Aorta (tissue), 5 donors: ENCODE data around the gene LGR5. TPM values are rescaled to one million over a fixed set of nuclear protein-coding genes. Genes with fewer than 3 reads are reported as not detected.
"Not testable (repeated sequence)": the region's sequence is repeated elsewhere in the genome, so short reads cannot be mapped to it uniquely, and the experiment has no call there.

Experiments
- ATAC-seq: fragments of 200-7000 bp; cut with Tn5 transposase; one replicate; pipeline ENCODE4 v1.9.1; 2022; ENCODE audit warnings: moderate library complexity; ENCODE audit not compliant: low FRiP score
- DNase-seq, 2 donors: peaks; one replicate each; pipeline ENCODE4 v3.0.0-alpha.2; 2020
- H3K27ac ChIP-seq, 2 donors: one replicate each; pipeline ENCODE4 v1.5.1; 2013; ENCODE audit warnings: low read length in 2 of 2, mild to moderate bottlenecking in 2 of 2, moderate library complexity in 2 of 2, control low read depth in 1 of 2, inconsistent platforms in 1 of 2, low read depth in 1 of 2
- H3K27me3 ChIP-seq, 2 donors: one replicate each; pipeline ENCODE4 v1.6.1; 2013; ENCODE audit warnings: control low read depth in 1 of 2, low read length in 1 of 2, mild to moderate bottlenecking in 1 of 2, moderate library complexity in 1 of 2; ENCODE audit not compliant: insufficient read depth in 2 of 2, control insufficient read depth in 1 of 2
- H3K36me3 ChIP-seq, 2 donors: one replicate each; pipeline ENCODE4 v1.6.1; 2013; ENCODE audit warnings: control low read depth in 1 of 2, low read length in 1 of 2, mild to moderate bottlenecking in 1 of 2; ENCODE audit not compliant: insufficient read depth in 2 of 2, control insufficient read depth in 1 of 2
- H3K4me1 ChIP-seq, 2 donors: one replicate each; pipeline ENCODE4 v1.6.1; 2013; ENCODE audit warnings: low read length in 2 of 2, control low read depth in 1 of 2, mild to moderate bottlenecking in 1 of 2, moderate library complexity in 1 of 2; ENCODE audit not compliant: insufficient read depth in 2 of 2, control insufficient read depth in 1 of 2
- H3K4me3 ChIP-seq, 2 donors: one replicate each; pipeline ENCODE4 v1.5.1; 2013; ENCODE audit warnings: low read length in 2 of 2, control low read depth in 1 of 2, mild to moderate bottlenecking in 1 of 2
- H3K9me3 ChIP-seq: one replicate; pipeline ENCODE4 v1.6.1; 2013; ENCODE audit warnings: mild to moderate bottlenecking, low read length; ENCODE audit not compliant: control insufficient read depth
- WGBS, 2 donors: extraction: QIAGEN DNeasy Blood & Tissue Kit; methylation state at CpG; one replicate each; pipeline ENCODE4 v1.1.7; 2013; 5-methylcytosine and 5-hydroxymethylcytosine counted together
- intact Hi-C, 2 donors: fragments of 100-400 bp; cut with DNase I; formaldehyde crosslinking; loops; one replicate each; pipeline versions ENCODE4 v1.14.2 to v1.15.0; 2022
- polyA plus RNA-seq, 2 donors: library from polyadenylated mRNA; stranded (reverse); fragments of 200-250 nt; gene quantifications; one replicate each; pipeline ENCODE4 v1.2.3, GENCODE V29; 2013
- total RNA-seq, 2 donors: library from RNA; stranded (reverse); fragmentation: NEBNext Ultra II Directional; extraction: Animal tissue kit (Norgen Biotek cat#: 25700); gene quantifications; one replicate each; pipeline ENCODE4 v1.2.1, GENCODE V29; 2021
- donor health status: healthy with polysubstance abuse.
- donor health status: Bipolar disorder and iron deficiency.
- donor health status: DM: no; HTN: no; CAD: no.
- donor health status: DM: no; HTN: no; CAD: no.
- donor health status: DM: yes; HTN: yes; CAD: no.

The LGR5 gene
- total and polyA plus RNA-seq, 4 donors, result 0.10 to 1.6 (median 0.57) TPM

DNA sequence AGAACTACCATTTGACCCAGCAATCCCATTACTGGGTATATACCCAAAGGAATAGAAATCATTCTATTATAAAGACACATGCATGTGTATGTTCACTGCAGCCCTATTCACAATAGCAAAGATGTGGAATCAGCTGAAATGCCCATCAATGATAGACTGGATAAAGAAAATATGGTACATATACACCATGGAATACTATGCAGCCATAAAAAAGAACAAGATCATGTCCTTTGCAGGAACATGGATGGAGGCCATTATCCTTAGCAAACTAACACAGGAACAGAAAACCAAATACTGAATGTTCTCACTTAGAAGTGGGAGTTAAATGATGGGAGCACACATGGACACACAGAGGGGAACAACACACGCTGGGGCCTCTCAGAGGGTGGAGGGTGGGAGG is 116.2 kb downstream of the LGR5 start:
- not testable (repeated sequence) for H3K27ac ChIP-seq, H3K36me3 ChIP-seq, H3K4me3 ChIP-seq, H3K27me3 ChIP-seq, DNase-seq, ATAC-seq, H3K9me3 ChIP-seq, H3K4me1 ChIP-seq
- 97 to 100% methylated on average over 1 of the region's 1 CpG for WGBS, 2 donors
- intact Hi-C loops, result loop anchor here in 1 of 2 donors (10.0 kb wide), 1 partner anchor 141 kb away; no protein-coding TSS in a partner anchor

DNA sequence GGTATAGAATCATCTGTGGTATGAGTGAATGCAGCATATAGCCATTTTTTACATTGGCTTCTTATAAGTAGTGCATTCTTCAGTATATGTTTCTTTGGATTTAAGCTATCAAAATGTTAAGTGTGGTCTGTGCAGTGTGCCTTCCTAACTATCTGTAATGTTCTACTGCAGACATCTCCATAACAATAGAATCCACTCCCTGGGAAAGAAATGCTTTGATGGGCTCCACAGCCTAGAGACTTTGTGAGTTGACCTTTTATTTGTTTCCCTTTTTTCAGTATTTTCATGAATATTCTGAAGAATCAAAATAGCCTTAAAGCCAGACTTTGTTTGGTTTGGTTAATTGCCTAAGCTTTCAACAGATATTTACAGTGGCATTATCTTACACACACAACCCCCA is 116.8 kb downstream of the LGR5 start:
- Histone ChIP-seq H3K36me3 (no peaks in the 10 kb centered on the region), H3K9me3 (no peaks in the 10 kb centered on the region), H3K4me3 (no peak overlapping the region), H3K27me3 (no peaks in the 10 kb centered on the region), H3K4me1 (no peaks in the 10 kb centered on the region), H3K27ac (no peak overlapping the region)
- ATAC-seq, result no peak
- no peak for DNase-seq
- intact Hi-C loops, result loop anchor here in 1 of 2 donors (10.0 kb wide), 1 partner anchor 142 kb away; no protein-coding TSS in a partner anchor

DNA sequence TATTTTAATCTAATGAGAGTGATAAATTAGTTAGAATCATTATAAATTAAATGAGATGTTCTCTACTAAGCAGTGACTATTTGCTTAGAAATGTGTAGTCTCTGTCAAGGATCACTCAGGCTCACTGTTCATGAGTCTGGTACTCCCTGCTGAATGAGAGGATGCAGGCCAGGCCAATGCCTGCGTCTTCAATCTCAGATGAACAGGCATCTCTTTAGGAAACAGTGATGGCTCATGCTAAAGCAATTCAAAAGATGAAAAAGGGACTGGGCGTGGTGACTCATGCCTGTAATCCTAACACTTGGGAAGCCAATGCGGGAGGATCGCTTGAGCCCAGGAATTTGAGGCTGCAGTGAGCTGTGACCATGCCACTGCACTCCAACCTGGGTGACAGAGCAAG is 117.3 kb downstream of the LGR5 start:
- H3K9me3 ChIP-seq, result no peaks in the 10 kb centered on the region
- no peak overlapping the region for H3K27ac ChIP-seq
- WGBS, 2 donors, result 94 to 95% methylated on average over 4 of the region's 4 CpGs
- intact Hi-C loops, result loop anchor here in 1 of 2 donors (10.0 kb wide), 1 partner anchor 142 kb away; no protein-coding TSS in a partner anchor
- ATAC-seq, result no peak
- no peaks in the 10 kb centered on the region for H3K4me1 ChIP-seq
- no peak overlapping the region for H3K4me3 ChIP-seq
- no peaks in the 10 kb centered on the region for H3K36me3 ChIP-seq
- DNase-seq, result no peak
- no peaks in the 10 kb centered on the region for H3K27me3 ChIP-seq

DNA sequence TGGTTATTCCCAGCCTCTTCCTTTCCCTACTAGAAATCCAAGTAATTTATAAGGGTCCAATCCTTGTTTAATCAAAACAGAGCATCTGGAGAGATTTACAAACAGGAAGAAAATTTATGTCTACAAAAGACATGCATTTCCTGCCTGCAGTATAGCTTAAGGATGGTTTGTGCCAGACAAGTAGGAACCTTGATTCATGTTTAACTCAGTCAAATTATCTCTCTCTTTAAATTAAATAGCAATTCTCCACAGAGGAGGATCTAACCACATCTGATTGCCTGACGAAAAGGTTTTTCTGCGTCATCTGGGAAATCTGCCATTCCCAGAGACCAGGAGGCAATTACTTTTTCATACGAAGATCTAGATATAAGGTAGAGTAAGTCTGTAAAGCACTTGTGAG is 118.8 kb downstream of the LGR5 start:
- intact Hi-C loops, result loop anchor here in 1 of 2 donors (10.0 kb wide), 1 partner anchor 144 kb away; no protein-coding TSS in a partner anchor
- Histone ChIP-seq H3K27me3 (no peaks in the 10 kb centered on the region), H3K27ac (no peak overlapping the region), H3K36me3 (no peaks in the 10 kb centered on the region), H3K4me3 (no peak overlapping the region), H3K9me3 (no peaks in the 10 kb centered on the region), H3K4me1 (no peaks in the 10 kb centered on the region)
- WGBS, 2 donors, result 79 to 81% methylated on average over 3 of the region's 3 CpGs
- DNase-seq (no peak), ATAC-seq (no peak)

DNA sequence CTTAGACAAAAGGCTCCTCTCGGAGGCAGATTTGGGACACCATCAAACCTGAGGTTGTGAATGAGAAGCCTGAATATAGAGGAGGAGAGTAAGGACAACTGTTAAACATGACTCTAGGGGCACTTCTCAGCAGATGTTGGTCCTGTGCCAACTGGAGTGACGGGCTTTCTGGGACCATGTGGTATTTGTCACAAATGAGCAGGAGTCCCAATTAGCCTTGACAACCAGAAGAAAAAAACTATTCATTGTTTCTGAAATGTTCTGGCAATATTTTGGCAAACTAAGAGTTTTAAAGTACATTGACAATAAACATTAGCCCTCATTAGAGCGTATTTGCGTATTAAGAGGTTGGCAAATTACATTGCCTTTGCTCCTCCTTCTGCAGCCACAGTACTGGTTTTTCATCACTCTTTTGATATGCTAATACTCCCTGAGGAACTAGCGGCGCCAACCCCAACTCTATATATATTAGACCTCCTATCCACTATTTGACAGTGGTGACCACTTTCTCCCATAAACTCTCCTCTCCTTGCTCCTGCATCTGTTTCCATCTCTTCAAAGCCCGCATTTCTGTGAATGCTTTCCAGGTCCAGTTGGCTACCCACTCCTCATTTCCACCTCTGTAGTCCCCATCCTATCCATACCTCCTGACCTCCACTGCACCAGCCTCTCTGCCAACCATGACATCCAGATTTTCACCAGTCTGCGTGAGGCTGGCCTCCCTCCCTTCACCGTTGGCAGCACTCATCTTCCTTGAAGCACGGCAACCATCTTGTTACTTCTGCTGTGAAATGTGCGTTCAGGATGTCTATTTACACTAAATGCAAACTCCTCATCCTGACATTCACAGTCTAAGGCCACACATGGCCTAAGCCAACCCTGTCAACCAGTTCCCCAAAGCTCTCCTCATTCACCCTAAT is 123.3 kb downstream of the LGR5 start:
- Histone ChIP-seq H3K4me1 (no peaks in the 10 kb centered on the region), H3K27ac (no peak overlapping the region), H3K27me3 (no peaks in the 10 kb centered on the region), H3K4me3 (no peak overlapping the region), H3K36me3 (no peaks in the 10 kb centered on the region), H3K9me3 (no peaks in the 10 kb centered on the region)
- intact Hi-C loops, result no loop called here
- WGBS, 2 donors, result 74 to 76% methylated on average over 11 of the region's 11 CpGs
- ATAC-seq, result no peak
- DNase-seq, result no peak

DNA sequence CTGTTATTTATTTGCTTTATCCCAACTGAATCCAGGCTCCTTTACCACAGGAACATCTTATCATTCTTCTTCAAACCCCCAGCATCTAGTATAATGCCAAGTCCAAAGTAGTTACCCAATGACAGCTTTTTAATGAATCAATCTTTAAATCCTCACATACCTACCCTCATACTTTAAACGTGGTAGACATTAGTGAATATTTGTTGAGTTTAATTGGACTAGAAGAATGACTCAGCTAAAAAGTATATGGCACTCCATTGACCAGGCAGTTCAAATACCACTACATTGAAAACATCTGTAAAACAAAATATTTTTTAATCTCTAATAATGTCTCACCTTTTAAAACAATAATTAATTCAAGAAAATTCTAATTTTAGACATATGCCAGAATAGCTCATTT is 125.9 kb downstream of the LGR5 start:
- intact Hi-C loops, result no loop called here
- 44 to 48% methylated on average over 1 of the region's 1 CpG for WGBS, 2 donors
- Histone ChIP-seq H3K9me3 (no peaks in the 10 kb centered on the region), H3K4me1 (no peaks in the 10 kb centered on the region), H3K4me3 (no peak overlapping the region), H3K36me3 (no peaks in the 10 kb centered on the region), H3K27me3 (no peaks in the 10 kb centered on the region), H3K27ac (no peak overlapping the region)
- DNase-seq, result no peak
- ATAC-seq, result no peak

DNA sequence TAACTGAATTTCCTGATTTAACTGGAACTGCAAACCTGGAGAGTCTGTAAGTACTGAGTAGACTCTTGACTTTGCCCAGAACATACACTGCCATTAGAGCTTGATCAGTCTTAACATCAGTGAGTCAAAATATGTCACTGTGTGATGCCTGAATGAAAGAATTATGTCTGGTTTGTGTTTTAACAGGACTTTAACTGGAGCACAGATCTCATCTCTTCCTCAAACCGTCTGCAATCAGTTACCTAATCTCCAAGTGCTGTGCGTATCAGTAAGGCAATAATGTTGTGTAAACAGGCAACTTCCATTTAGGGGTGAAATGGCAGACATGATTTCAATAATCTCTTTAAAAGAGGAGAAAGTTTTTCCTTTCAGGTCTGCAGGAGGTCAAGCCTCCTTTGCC is 127.1 kb downstream of the LGR5 start:
- intact Hi-C loops, result no loop called here
- Histone ChIP-seq H3K27me3 (no peaks in the 10 kb centered on the region), H3K36me3 (no peaks in the 10 kb centered on the region), H3K4me1 (no peaks in the 10 kb centered on the region), H3K27ac (no peak overlapping the region), H3K9me3 (no peaks in the 10 kb centered on the region), H3K4me3 (no peak overlapping the region)
- DNase-seq (no peak), ATAC-seq (no peak)
- WGBS, 2 donors, result 66 to 71% methylated on average over 2 of the region's 2 CpGs

DNA sequence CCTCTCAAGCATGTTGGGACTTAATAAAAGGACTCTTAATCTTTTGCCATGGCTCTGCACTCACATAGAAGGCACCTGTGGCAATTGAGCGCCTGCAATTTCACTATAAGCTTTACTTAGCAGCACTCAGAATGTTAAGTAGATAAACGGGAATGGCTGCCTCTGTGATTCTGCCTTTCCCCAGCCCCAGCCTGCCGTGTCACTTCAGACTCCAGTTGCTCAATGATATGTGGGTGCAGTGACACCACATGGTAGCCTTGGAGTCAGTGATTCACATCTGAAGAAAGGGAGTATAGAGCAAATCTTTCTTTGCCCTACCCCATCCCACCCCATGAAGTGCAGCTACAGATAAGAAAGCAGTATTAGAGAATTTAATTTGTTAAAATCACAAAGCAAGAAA is 127.9 kb downstream of the LGR5 start:
- intact Hi-C loops, result no loop called here
- no peaks in the 10 kb centered on the region for H3K36me3 ChIP-seq
- no peak for DNase-seq
- no peak overlapping the region for H3K4me3 ChIP-seq
- no peak overlapping the region for H3K27ac ChIP-seq
- ATAC-seq, result no peak
- H3K27me3 ChIP-seq, result no peaks in the 10 kb centered on the region
- no peaks in the 10 kb centered on the region for H3K4me1 ChIP-seq
- H3K9me3 ChIP-seq, result no peaks in the 10 kb centered on the region
- 75 to 82% methylated on average over 3 of the region's 3 CpGs for WGBS, 2 donors

DNA sequence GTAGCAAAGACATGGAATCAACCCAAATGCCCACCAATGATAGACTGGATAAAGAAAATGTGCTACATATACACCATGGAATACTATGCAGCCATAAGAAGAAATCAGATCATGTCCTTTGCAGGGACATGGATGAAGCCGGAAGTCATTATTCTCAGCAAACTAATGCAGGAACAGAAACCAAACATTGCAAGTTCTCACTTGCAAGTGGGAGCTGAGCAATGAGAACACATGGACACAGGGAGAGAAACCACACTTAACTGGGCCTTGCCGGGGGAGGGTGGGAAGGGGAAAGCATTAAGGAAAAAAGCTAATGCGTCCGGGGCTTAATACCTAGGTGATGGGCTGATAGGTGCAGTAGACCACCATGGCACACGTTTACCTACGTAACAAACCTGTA is 130.3 kb downstream of the LGR5 start:
- ATAC-seq, DNase-seq, H3K27ac ChIP-seq, H3K9me3 ChIP-seq, H3K4me3 ChIP-seq, H3K4me1 ChIP-seq, H3K27me3 ChIP-seq, H3K36me3 ChIP-seq, intact Hi-C loops: not testable (repeated sequence)
- 95 to 96% methylated on average over 6 of the region's 6 CpGs for whole genome bisulfite sequencing, 2 donors
